Hematopoietic multipotent progenitor cell treated with erythropoietin and hydrocortisone succinate and interleukin-3 and kit ligand, for 17 days (in vitro differentiated cells): Measurements from ENCODE around the gene GNAI3.

ENCODE experiments used
- DNase-seq: peaks from one replicate; pipeline ENCODE4 v3.0.0-alpha.2; 2015; ENCODE audit warnings: low spot score

The GNAI3 gene

GRCh38 chr1:109548321-109549267 is at the start of gene GNAI3:
Gene GNAI3 (plus strand): TSS chr1:109548615. CDS start chr1:109548721, 106 bp downstream.
- peak; percentile 96 for DNase-seq

DNA sequence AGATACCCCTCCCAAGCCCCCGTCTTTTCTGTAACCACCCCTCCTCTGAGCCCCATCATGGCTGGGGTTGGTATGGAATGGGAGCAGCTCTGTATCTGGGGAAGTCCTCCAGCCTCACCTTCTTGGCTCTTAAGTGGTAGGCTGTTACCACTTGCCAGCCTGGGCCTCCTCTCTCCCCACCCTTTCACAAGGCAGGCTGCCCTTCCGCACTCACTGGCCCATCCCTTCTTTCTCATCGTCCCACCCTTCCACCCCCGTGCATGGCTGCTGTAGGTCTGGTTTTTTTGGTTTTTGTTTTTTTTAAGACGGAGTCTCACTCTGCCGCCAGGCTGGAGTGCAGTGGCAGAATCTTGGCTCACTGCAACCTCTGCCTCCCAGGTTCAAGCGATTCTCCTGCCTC is 49.3 kb upstream of the GNAI3 start:
- DNase-seq, result no peak

DNA sequence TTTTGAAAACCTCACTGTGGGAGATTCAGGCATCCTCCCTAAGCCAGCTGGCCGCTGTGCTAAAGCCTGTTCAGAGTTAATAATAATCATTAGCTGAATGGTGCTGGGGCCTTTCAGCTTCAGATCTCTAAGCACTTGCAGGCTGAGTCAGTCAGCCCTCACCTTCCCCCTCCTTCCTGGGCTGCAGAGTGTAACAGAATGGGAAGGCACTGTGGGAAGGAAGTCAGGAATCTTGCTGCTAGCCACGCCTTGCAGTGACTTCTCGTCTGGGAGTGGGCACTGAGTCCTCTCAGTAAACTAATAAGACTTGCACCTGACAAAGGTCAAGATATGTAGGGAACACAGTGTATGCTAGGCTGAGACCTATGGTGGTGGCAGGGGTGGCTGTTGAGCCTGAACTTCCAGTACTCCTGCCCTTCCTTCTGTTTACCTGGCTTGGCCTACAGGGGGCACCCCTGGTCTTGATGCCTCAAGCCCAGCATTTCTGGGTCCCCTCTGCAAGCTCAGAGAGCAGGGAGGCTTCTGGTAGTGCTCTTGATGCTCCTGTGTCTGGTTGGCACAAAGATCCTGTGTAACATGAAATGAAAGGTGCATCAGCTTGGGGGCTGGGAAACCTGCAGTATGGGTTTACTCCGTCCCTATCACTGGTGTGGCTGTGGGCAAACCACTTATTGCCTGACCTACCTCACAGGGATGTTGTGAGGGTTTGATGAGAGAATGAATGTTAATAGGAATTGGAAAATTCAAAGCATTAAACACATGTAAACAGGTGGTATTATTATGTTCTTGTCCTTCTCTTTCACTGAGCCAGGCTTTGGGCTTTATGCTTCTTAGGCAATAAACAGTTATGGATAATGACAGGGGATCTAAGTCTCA is 48.5 kb upstream of the GNAI3 start:
- peak; percentile 42 for DNase-seq

GRCh38 chr1:109500941-109501381 is 47.5 kb upstream of the GNAI3 start:
- no peak for DNase-seq

GRCh38 chr1:109501644-109502363 is 46.6 kb upstream of the GNAI3 start:
- no peak for DNase-seq

DNA sequence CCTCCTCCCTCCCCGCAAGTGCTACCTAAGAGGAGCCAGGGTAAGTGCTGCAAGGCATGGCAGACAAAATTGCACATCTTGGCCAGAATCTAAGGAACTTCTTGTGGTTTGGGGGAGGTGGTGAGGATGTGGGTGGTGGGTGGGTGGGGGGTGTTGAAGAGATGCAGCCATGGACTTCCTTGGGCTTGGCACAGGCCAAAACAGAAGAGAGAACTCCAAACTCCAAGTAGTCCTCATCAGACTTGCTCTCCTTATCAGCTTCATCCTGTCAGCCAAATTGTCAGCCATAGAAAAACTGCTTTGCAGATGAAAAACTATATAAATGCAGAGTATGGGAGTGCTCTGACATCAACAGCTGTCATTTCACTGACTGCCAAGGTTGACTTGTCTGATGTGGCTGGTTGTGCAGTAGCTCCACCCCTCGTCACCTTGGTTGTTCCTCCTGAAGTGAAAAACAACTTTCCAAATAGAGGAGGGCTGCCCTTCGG is 46.0 kb upstream of the GNAI3 start:
- DNase-seq, result no peak

DNA sequence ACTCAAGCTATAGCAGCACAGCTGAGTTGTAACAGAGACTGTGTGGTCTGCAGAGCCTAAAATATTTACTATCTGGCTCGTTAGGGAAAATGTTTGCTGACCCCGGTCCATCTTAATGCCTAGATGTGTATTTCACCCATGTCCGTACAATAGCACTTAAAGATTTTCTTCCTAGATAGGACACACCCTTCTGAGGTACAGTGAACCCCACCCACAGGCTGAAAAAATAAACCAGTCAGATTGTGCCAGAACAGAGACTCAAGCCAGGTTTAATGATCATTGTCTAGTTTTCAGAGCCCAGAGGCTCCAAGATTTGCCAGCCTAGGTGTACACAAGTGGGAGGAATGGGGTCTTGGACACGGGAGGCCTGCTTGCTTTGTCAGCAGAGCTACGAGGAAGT is 44.5 kb upstream of the GNAI3 start:
- no peak for DNase-seq

DNA sequence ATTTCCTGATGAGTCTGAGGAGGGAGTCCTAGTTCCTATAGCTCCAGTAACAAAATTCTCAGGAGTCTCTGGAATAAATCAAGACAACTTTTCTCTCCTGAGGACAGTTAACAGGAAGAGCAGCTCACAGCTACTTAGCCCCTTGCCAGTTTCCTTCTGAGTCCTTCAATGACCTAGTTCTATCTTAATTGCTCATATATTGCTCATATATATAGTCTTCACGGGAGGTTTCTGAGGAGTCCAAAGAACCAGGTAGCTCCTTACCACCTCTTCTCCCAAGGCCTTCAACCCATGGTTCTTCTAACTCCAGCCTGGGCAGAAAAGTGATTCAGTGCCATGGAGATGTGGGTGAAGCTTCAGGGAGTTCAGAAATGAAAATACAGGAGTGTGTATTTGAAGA is 43.4 kb upstream of the GNAI3 start:
- DNase-seq, result no peak

- no peak for DNase-seq
These were observed 40.2 kb upstream of the GNAI3 start for GRCh38 chr1:109508001-109508872.

GRCh38 chr1:109508873-109509175 is 39.6 kb upstream of the GNAI3 start:
- no peak for DNase-seq

DNA sequence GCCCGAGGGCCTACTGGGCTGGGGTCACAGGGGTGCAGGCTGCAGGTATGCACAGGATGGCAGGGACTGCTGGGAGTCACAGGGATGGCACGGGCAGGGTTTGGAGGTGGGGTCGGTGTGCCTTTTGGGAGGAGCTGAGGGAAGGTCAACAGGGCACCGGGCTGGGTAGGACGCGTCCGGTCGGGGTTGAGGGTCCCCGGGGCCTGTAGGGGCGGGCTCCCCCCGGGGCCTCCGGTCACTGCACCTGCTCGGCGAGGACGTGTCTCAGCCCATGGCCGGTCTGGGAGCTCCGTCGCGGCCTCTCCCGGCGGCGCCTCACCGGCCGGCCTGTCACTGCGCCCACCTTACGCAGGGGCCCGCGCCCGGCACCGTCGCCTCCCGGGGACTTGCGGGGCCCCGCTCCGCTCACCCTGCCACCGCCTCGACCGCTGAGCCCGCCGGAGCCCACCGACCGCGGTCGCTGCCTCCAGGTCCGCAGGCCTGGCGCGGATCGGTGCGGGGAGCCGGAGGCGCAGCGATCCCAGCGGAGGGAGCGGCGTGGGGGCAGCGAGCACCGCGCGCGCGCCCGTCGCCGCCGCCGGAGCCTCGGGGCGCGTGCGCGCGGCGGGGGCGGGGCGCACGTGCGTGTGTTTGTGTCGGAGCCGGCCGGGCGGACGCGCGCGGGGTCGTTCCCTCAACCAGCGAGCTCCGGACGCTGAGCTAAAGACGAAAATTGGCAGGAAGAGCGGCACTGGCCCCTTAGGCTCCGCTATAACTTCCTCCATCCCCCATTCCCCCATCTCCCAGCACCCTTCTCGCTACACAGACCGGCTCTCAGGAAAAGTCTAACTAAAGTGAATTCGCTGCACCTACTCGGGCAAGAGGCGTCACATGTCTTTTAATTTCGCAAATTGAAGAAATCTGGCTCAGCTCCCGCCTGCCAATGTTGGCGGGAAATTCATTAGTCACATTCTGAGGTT is 39.0 kb upstream of the GNAI3 start, which contains the start of gene AMIGO1:
TSS of gene AMIGO1 (minus strand) at position 552 of the 959 bp plus-strand sequence. CDS start 815 bp downstream, outside the sequence.
- DNase-seq, result no peak

GRCh38 chr1:109513110-109513710 is 35.2 kb upstream of the GNAI3 start:
- no peak for DNase-seq

- no peak for DNase-seq
These were observed 33.6 kb upstream of the GNAI3 start for GRCh38 chr1:109514846-109515245.

DNA sequence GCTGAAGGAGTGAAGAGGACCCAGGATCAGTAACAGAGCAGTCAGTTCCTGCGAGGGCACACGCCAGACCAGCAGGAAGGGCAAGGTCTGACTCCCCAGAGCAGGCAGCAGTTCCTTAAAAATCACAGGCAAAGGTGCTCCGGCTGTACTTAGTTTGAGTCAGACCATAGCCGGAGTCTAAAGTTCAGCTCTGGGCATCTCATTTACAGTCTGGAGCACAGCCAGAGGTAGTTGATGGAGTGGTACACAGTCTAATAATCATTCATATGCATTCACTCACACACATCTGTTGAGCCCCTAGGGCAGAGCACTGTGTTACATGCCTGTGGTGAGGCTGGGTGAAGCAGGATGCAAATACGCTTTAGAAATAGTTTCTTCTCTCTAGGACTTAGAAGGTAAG is 31.5 kb upstream of the GNAI3 start:
- no peak for DNase-seq

GRCh38 chr1:109517337-109517736 is 31.1 kb upstream of the GNAI3 start:
- DNase-seq, result no peak

DNA sequence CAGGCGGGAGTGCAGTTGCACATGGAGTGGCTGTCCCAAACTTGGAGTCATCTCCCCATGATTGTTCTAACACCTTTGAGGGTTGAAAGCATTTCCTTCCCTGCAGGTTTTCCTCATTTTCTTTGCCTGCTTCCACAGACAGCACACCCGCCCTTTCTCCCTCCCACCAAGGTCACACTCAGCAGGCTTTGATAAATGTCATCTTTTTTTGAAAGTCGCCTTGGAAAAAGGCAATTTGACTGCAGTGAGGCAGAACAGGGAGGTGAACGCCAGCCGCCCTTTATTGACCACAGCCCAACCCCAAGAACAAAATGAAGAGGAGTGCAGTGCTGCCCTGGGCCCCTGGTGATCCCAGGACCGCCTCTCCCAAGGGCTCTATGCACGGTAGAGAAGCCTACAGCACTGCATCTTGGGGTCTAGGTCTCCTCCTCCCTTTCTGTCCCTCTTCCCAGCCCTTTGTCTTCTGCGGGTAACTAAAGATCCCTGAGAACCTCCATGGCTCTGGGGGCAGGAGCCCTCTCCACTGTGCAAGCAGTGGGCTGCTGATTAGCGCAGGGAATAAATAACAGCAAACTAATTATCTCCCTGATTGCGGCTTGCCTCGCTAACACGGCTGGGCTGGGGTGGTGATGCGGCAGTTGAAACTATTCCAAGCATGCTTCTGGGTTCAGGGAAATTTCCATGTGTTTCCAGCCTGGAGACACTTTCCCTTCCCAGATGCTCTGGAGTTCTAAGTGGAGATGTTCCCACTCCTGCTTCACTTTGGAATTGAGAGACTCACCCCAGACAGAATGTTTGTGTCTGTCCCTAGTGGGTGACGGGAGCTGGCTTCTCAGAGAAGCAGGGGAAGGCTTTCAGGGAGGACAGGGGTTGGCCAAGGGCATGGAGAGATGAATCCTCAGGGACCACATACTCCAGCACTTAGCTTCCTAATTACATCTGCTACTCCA is 27.1 kb upstream of the GNAI3 start:
- no peak for DNase-seq

- no peak for DNase-seq
These were observed 26.4 kb upstream of the GNAI3 start for GRCh38 chr1:109522026-109522425.

DNA sequence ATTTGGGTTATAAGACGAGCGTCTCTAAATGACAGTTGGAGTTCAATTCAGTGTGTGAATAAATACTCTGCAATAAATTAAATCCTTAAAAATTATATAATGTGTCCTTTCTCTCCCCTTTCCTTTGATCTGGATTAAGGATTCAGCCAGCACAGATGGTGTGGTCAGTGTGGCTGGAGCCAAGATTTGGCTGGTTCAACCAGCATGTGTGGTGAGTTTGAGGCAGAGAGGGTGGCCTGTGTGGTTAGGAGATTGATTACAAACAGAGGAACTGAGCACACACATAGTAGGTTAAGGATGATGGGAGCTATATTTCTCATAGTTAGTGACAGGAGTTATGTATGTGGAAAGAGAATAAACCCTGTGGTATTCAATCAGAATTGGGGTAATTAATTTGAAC is 24.7 kb upstream of the GNAI3 start:
- no peak for DNase-seq
